GM12878 (cell line): ENCODE results near the gene PMAIP1. TPM values are rescaled to one million over a fixed set of nuclear protein-coding genes. Genes with fewer than 3 reads are reported as not detected.

Source experiments
- ATAC-seq: fragments of 200-7000 bp; cut with Tn5 transposase; 3 replicates; pipeline ENCODE4 v1.9.1; 2020; ENCODE audit warnings: mild to moderate bottlenecking, moderate library complexity
- BruUV-seq: library from RNA; stranded (reverse); fragments of 400-500 nt; replicated peaks from 2 replicates; lab custom pipeline; 2021; lab: Mats Ljungman, UMichigan
- CTCF ChIA-PET: fragments of 300-600 bp; sonication (Branson Sonifier 250); formaldehyde crosslinking; extraction: SDS; loops from one replicate; lab custom pipeline; 2021; ENCODE audit warnings: inconsistent platforms; lab: Yijun Ruan, JAX
- POLR2A ChIA-PET: fragments of 350-600 bp; formaldehyde crosslinking; extraction: SDS; loops from one replicate; lab custom pipeline; 2021; ENCODE audit warnings: inconsistent platforms; lab: Charles Lee
- RAD21 ChIA-PET: fragments of 300-600 bp; sonication (Branson Sonifier 250); formaldehyde crosslinking; loops from one replicate; lab custom pipeline; 2023; ENCODE audit warnings: antibody characterized with exemption; ENCODE audit not compliant: unreplicated experiment; lab: Charles Lee
- SMC1A ChIA-PET: fragments of 300-600 bp; sonication (Branson Sonifier 250); formaldehyde crosslinking; loops from one replicate; lab custom pipeline; 2023; ENCODE audit not compliant: unreplicated experiment, uncharacterized antibody; lab: Charles Lee
- DNase-seq: peaks from one replicate; pipeline ENCODE4 v3.0.0-alpha.2; 2011; ENCODE audit warnings: low read depth, low spot score
- FAIRE-seq: peaks from 3 replicates; lab custom pipeline; 2011; peaks lifted over from hg19 to GRCh38; lab: Jason Lieb, UNC
- H2AFZ ChIP-seq: 2 replicates; pipeline ENCODE4 v1.6.0; 2011; ENCODE audit warnings: low read depth, low read length, control low read depth; ENCODE audit not compliant: control insufficient read depth
- H3K27ac ChIP-seq: 2 replicates; pipeline ENCODE4 v1.5.1; 2011; ENCODE audit warnings: control low read depth; ENCODE audit not compliant: control insufficient read depth, insufficient read depth
- H3K27me3 ChIP-seq, 2 experiments: replicated peaks in 1 of 2; 2 replicates each; pipeline versions ENCODE4 v1.6.0 to v1.6.1; 2011; ENCODE audit warnings: low read length in 1 of 2; ENCODE audit not compliant: control insufficient read depth in 2 of 2, insufficient read depth in 2 of 2
- H3K36me3 ChIP-seq, 2 experiments: 2 replicates each; pipeline ENCODE4 v1.5.1; 2011; ENCODE audit warnings: low read length in 1 of 2; ENCODE audit not compliant: control insufficient read depth in 2 of 2, insufficient read depth in 2 of 2
- H3K4me1 ChIP-seq: 2 replicates; pipeline ENCODE4 v1.6.1; 2011; ENCODE audit warnings: mild to moderate bottlenecking, low read length, moderate library complexity, mixed read lengths; ENCODE audit not compliant: control insufficient read depth, insufficient read depth
- H3K4me2 ChIP-seq: 2 replicates; pipeline ENCODE4 v1.6.0; 2011; ENCODE audit warnings: control low read depth; ENCODE audit not compliant: control insufficient read depth, insufficient read depth
- H3K4me3 ChIP-seq: fragments of 200-600 bp; sonication (generic); 2 replicates; pipeline ENCODE4 v1.5.1; 2016
- H3K79me2 ChIP-seq: 2 replicates; pipeline ENCODE4 v1.6.0; 2011; ENCODE audit warnings: low read length; ENCODE audit not compliant: control insufficient read depth, insufficient read depth
- H3K9ac ChIP-seq: 2 replicates; pipeline ENCODE4 v1.8.0; 2011; ENCODE audit warnings: low read length, control low read depth, mixed read lengths; ENCODE audit not compliant: control insufficient read depth, insufficient read depth
- H3K9me3 ChIP-seq: replicated peaks from 3 replicates; pipeline ENCODE4 v1.5.1; 2011; ENCODE audit warnings: mild to moderate bottlenecking, low read length; ENCODE audit not compliant: control insufficient read depth, insufficient read depth
- H4K20me1 ChIP-seq: 2 replicates; pipeline ENCODE4 v1.6.0; 2011; ENCODE audit not compliant: control insufficient read depth, insufficient read depth
- ATF7 ChIP-seq: fragments of 450-650 bp; IDR thresholded peaks from 2 replicates; pipeline ENCODE4 v1.6.1; 2016; ENCODE audit warnings: low read depth, mild to moderate bottlenecking
- BHLHE40 ChIP-seq, 2 experiments: fragments of 450-650 bp in 1 of 2; IDR thresholded peaks; 2 replicates each; pipeline ENCODE4 v1.6.1; 2011 to 2017; ENCODE audit warnings: low read depth in 2 of 2, borderline replicate concordance in 1 of 2, improper control_type of control experiment in 1 of 2, low read length in 1 of 2, mild to moderate bottlenecking in 1 of 2
- GATAD2B ChIP-seq: fragments of 450-650 bp; conservative IDR thresholded peaks from 2 replicates; pipeline ENCODE4 v1.6.1; 2017; ENCODE audit warnings: low read depth, mild to moderate bottlenecking, moderate library complexity
- IKZF1 ChIP-seq: fragments of 450-650 bp; conservative IDR thresholded peaks from 2 replicates; pipeline ENCODE4 v1.6.1; 2017; ENCODE audit warnings: antibody characterized with exemption, mild to moderate bottlenecking
- IKZF2 ChIP-seq, 2 experiments: fragments of 450-650 bp; IDR thresholded peaks; 2 replicates each; pipeline ENCODE4 v1.6.1; 2017; ENCODE audit warnings: mild to moderate bottlenecking in 2 of 2, moderate library complexity in 2 of 2
- MEF2A ChIP-seq: IDR thresholded peaks from 2 replicates; pipeline ENCODE4 v1.6.1; 2011; ENCODE audit warnings: low read depth, mild to moderate bottlenecking, low read length, moderate library complexity; ENCODE audit not compliant: insufficient read depth
- MEF2B ChIP-seq: fragments of 450-650 bp; IDR thresholded peaks from 2 replicates; pipeline ENCODE4 v1.6.1; 2018; ENCODE audit warnings: mild to moderate bottlenecking, moderate library complexity; ENCODE audit not compliant: partially characterized antibody, poor library complexity, severe bottlenecking
- MLLT1 ChIP-seq: fragments of 450-650 bp; IDR thresholded peaks from 2 replicates; pipeline ENCODE4 v1.6.1; 2016; ENCODE audit warnings: mild to moderate bottlenecking
- MTA2 ChIP-seq: fragments of 450-650 bp; IDR thresholded peaks from 2 replicates; pipeline ENCODE4 v1.6.1; 2016; ENCODE audit warnings: low read depth, mild to moderate bottlenecking, moderate library complexity
- NR2F1 ChIP-seq: fragments of 450-650 bp; conservative IDR thresholded peaks from 2 replicates; pipeline ENCODE4 v1.6.1; 2017; ENCODE audit warnings: mild to moderate bottlenecking
- PRDM15 ChIP-seq: fragments of 450-650 bp; formaldehyde crosslinking; IDR thresholded peaks from 2 replicates; pipeline ENCODE4 v1.4.0; 2020; ENCODE audit warnings: mild to moderate bottlenecking, moderate library complexity
- RB1 ChIP-seq: fragments of 450-650 bp; formaldehyde crosslinking; IDR thresholded peaks from 2 replicates; pipeline ENCODE4 v1.6.1; 2017; ENCODE audit warnings: mild to moderate bottlenecking, borderline replicate concordance
- SKIL ChIP-seq: fragments of 450-650 bp; IDR thresholded peaks from 2 replicates; pipeline ENCODE4 v1.6.1; 2017; ENCODE audit warnings: mild to moderate bottlenecking, low read depth, inconsistent platforms; ENCODE audit not compliant: poor library complexity, severe bottlenecking
- SREBF2 ChIP-seq: IDR thresholded peaks from 2 replicates; pipeline ENCODE4 v1.6.1; 2012; ENCODE audit warnings: mild to moderate bottlenecking, low read length
- WGBS: methylation state at CpG from one replicate; pipeline ENCODE4 v1.1.6; 2016; ENCODE audit warnings: low lambda C conversion rate; ENCODE audit not compliant: insufficient replicate concordance, insufficient coverage; ENCODE audit errors: missing lambda C conversion rate; 5-methylcytosine and 5-hydroxymethylcytosine counted together
- in situ Hi-C: fragments of 300-500 bp; cut with MboI; formaldehyde crosslinking; loops from 9 replicates; pipeline ENCODE4 v1.14.3; 2018; ENCODE audit warnings: mixed read lengths
- intact Hi-C: fragments of 100-400 bp; cut with micrococcal nuclease; formaldehyde crosslinking; loops from one replicate; pipeline ENCODE4 v1.14.2; 2022; ENCODE audit not compliant: unreplicated experiment
- polyA plus RNA-seq, 11 experiments: library from polyadenylated mRNA; depleted of rRNA in 4 of 11; unstranded in 6 of 11; stranded (reverse) in 5 of 11; fragments of >200 nt; fragmentation: Nextera tagmentation in 4 of 11; fragmentation: Illumina TruSeq in 1 of 11; extraction: Ambion mirVana in 4 of 11; extraction: Trizol in 1 of 11; gene quantifications; 1 replicate in 1 of 11; 2 replicates in 10 of 11; pipeline versions ENCODE4 v1.2.1 to v1.2.3, GENCODE V29; 2011 to 2016; ENCODE audit warnings: inconsistent platforms in 2 of 11, missing spikeins in 2 of 11, low read depth in 1 of 11
- total RNA-seq, 4 experiments: library from RNA; depleted of rRNA in 3 of 4; stranded (reverse); fragments of >200 nt in 3 of 4; fragmentation: Illumina TruSeq in 1 of 4; extraction: Trizol in 1 of 4; gene quantifications; 2 replicates each; pipeline versions ENCODE4 v1.2.1 to v1.2.3, GENCODE V29; 2013 to 2021

PMAIP1 gene
- total and polyA plus RNA-seq, 10 of the 15 experiments (the other 5 are each of a cell fraction or from before 2014, with no cell fraction given), result 74.0 to 219 (median 112) TPM

GRCh38 chr18:59909289-59910036, 9.7 kb downstream of the PMAIP1 start:
- peaks cover 16% of the 10 kb centered on the region for H3K79me2 ChIP-seq
- SMC1A ChIA-PET, result interaction anchor here (1.0 to 10.2 kb wide), 10 partner anchors 14 to 79 kb away, joined by 3 to 289 read pairs (median 4); no protein-coding TSS in a partner anchor
- in situ Hi-C loops, result loop anchor here (10.0 to 25.0 kb wide), 3 partner anchors 65 to 1347 kb away; partner anchors contain the start of gene MALT1
- no peak for ATAC-seq
- H3K4me3 ChIP-seq, result 0 out of 2 replicates have a peak overlapping the region, but pooled peaks have one; percentile 6
- RAD21 ChIA-PET, result interaction anchor here (1.0 to 8.9 kb wide), 9 partner anchors 9 to 73 kb away, joined by 3 to 187 read pairs (median 4); partner anchors contain the start of gene PMAIP1
- peaks cover 43% of the 10 kb centered on the region for H3K4me1 ChIP-seq
- no peak for DNase-seq
- peaks cover 6% of the 10 kb centered on the region; the same call in 2 of the 3 replicates for H3K9me3 ChIP-seq
- intact Hi-C loops, result loop anchor here (10.0 kb wide), 1 partner anchor 555 kb away; the partner anchor contains the start of gene LMAN1
- CTCF ChIA-PET, result interaction anchor here (1.1 to 5.6 kb wide), 4 partner anchors 9 to 79 kb away, joined by 3 to 47 read pairs (median 4); no protein-coding TSS in a partner anchor
- peak overlapping the region; percentile 95 for H3K27ac ChIP-seq
- no peaks in the 10 kb centered on the region for H4K20me1 ChIP-seq
- FAIRE-seq, result no peak
- BruUV-seq, result no TSS peak
- no peaks in the 10 kb centered on the region for H3K27me3 ChIP-seq
- H3K4me2 ChIP-seq, result peak overlapping the region; percentile 65
- WGBS, result 74% methylated on average over 11 of the region's 11 CpGs
- H3K9ac ChIP-seq, result 0 out of 2 replicates have a peak overlapping the region, but pooled peaks have one; percentile 9
- no peaks in the 10 kb centered on the region for H3K36me3 ChIP-seq
- POLR2A ChIA-PET, result interaction anchor here (1.0 to 4.5 kb wide), 8 partner anchors 9 to 45 kb away, joined by 3 to 32 read pairs (median 5); partner anchors contain the start of gene PMAIP1
- peak overlapping the region; percentile 62; the same call in 1 of the 2 replicates for H2AFZ ChIP-seq
- TF ChIP-seq SKIL (peak; percentile 54), NR2F1 (peak; percentile 75), MEF2B (peak; percentile 65), ATF7 (0 out of 2 replicates have a peak, but pooled peaks have one; percentile 36), BHLHE40 (IDR thresholded peaks at IDR 0.05; ENCODE audit: borderline replicate concordance in 1 of 2, low read depth in 2 of 2, low read length in 1 of 2) (peak in 1 of 2 experiments; percentile 38; a peak in 1 of 4 replicates), IKZF1 (peak; percentile 55), MEF2A (0 out of 2 replicates have a peak, but pooled peaks have one; percentile 16), GATAD2B (peak; percentile 61; the same call in 1 of the 2 replicates), IKZF2 (IDR thresholded peaks at IDR 0.05) (peak in 1 of 2 experiments; percentile 29; a peak in 2 of 4 replicates), RB1 (no peak), MLLT1 (peak; percentile 64), SREBF2 (no peak), PRDM15 (CRISPR knock-in tag) (no peak), MTA2 (peak; percentile 43; the same call in 1 of the 2 replicates)
